ENCODE results near the gene C2CD2. TPM values are rescaled to one million over a fixed set of nuclear protein-coding genes. Genes with fewer than 3 reads are reported as not detected.

Gene C2CD2
- total RNA-seq, 1 experiment from 2014 or later: 12.6 TPM

- intact Hi-C loops (cut with micrococcal nuclease; ENCODE audit: unreplicated experiment): no loop called here
- DNase-seq: no peak
- no peaks in the 10 kb centered on the region for H3K27me3 ChIP-seq (replicated peaks; ENCODE audit: control insufficient read depth, insufficient read depth, low read length)
- no peaks in the 10 kb centered on the region; the same call in 1 of the 2 replicates for H3K4me1 ChIP-seq
- TF ChIP-seq CTCF (IDR thresholded peaks at IDR 0.05; ENCODE audit: insufficient read depth in 1 of 2, low read depth in 1 of 2, low read length in 1 of 2, severe bottlenecking in 1 of 2, unreplicated experiment in 1 of 2): no peak
- H3K36me3 ChIP-seq (ENCODE audit: control insufficient read depth, insufficient read depth, low read length): no peaks in the 10 kb centered on the region; the same call in 1 of the 2 replicates
- no peak overlapping the region for H3K27ac Mint-ChIP-seq (ENCODE audit: unreplicated experiment)
- no peak overlapping the region for H3K4me3 Mint-ChIP-seq (ENCODE audit: unreplicated experiment)
- ChIA-PET POLR2A (no interaction called here), CTCF (interaction anchor here (0.8 kb wide), 1 partner anchor 42 kb away, joined by 3 read pairs; no protein-coding TSS in a partner anchor)
- no peaks in the 10 kb centered on the region for H3K36me3 Mint-ChIP-seq (ENCODE audit: insufficient read depth, unreplicated experiment)
- H3K9me3 ChIP-seq: no peaks in the 10 kb centered on the region
- no TSS peak for BruUV-seq (replicated peaks)
- no peak overlapping the region for H3K4me3 ChIP-seq (ENCODE audit: low read depth, low read length)
- H3K9me3 Mint-ChIP-seq (ENCODE audit: unreplicated experiment): no peaks in the 10 kb centered on the region
- H3K27me3 Mint-ChIP-seq (ENCODE audit: insufficient read depth, unreplicated experiment): no peaks in the 10 kb centered on the region
- no peaks in the 10 kb centered on the region for H3K4me1 Mint-ChIP-seq (ENCODE audit: low read depth, unreplicated experiment)
Observed at GRCh38 chr21:41859297-41859980, 94.4 kb downstream of the C2CD2 start.

GRCh38 chr21:41858466-41859296 is 95.1 kb downstream of the C2CD2 start:
- Histone ChIP-seq H3K4me1 (no peaks in the 10 kb centered on the region; the same call in 1 of the 2 replicates), H3K9me3 (no peaks in the 10 kb centered on the region), H3K36me3 (ENCODE audit: control insufficient read depth, insufficient read depth, low read length) (peaks cover 1% of the 10 kb centered on the region), H3K4me3 (ENCODE audit: low read depth, low read length) (no peak overlapping the region), H3K27me3 (replicated peaks; ENCODE audit: control insufficient read depth, insufficient read depth, low read length) (no peaks in the 10 kb centered on the region)
- Mint-ChIP-seq H3K27ac (ENCODE audit: unreplicated experiment) (no peak overlapping the region), H3K4me3 (ENCODE audit: unreplicated experiment) (no peak overlapping the region), H3K9me3 (ENCODE audit: unreplicated experiment) (no peaks in the 10 kb centered on the region), H3K36me3 (ENCODE audit: insufficient read depth, unreplicated experiment) (no peaks in the 10 kb centered on the region), H3K4me1 (ENCODE audit: low read depth, unreplicated experiment) (no peaks in the 10 kb centered on the region), H3K27me3 (ENCODE audit: insufficient read depth, unreplicated experiment) (no peaks in the 10 kb centered on the region)
- CTCF ChIA-PET: interaction anchor here (0.8 kb wide), 1 partner anchor 41 kb away, joined by 3 read pairs; no protein-coding TSS in a partner anchor
- BruUV-seq (replicated peaks): no TSS peak
- TF ChIP-seq CTCF (IDR thresholded peaks at IDR 0.05; ENCODE audit: insufficient read depth in 1 of 2, low read depth in 1 of 2, low read length in 1 of 2, severe bottlenecking in 1 of 2, unreplicated experiment in 1 of 2): no peak
- intact Hi-C loops (cut with micrococcal nuclease; ENCODE audit: unreplicated experiment): no loop called here
- POLR2A ChIA-PET: no interaction called here
- no peak for DNase-seq

GRCh38 chr21:41857771-41858300 is 96.0 kb downstream of the C2CD2 start:
- BruUV-seq (replicated peaks): no TSS peak
- no peak overlapping the region for H3K27ac Mint-ChIP-seq (ENCODE audit: unreplicated experiment)

More at GRCh38 chr21:41857771-41858300, 96.0 kb downstream of the C2CD2 start:
- H3K4me3 ChIP-seq (ENCODE audit: low read depth, low read length): no peak overlapping the region
- H3K27me3 ChIP-seq (replicated peaks; ENCODE audit: control insufficient read depth, insufficient read depth, low read length): no peaks in the 10 kb centered on the region
- DNase-seq: no peak
- no peaks in the 10 kb centered on the region for H3K9me3 ChIP-seq
- Mint-ChIP-seq H3K4me1 (ENCODE audit: low read depth, unreplicated experiment) (no peaks in the 10 kb centered on the region), H3K36me3 (ENCODE audit: insufficient read depth, unreplicated experiment) (no peaks in the 10 kb centered on the region), H3K9me3 (ENCODE audit: unreplicated experiment) (no peaks in the 10 kb centered on the region), H3K4me3 (ENCODE audit: unreplicated experiment) (no peak overlapping the region), H3K27me3 (ENCODE audit: insufficient read depth, unreplicated experiment) (no peaks in the 10 kb centered on the region)
- peaks cover 1% of the 10 kb centered on the region for H3K36me3 ChIP-seq (ENCODE audit: control insufficient read depth, insufficient read depth, low read length)
- ChIA-PET POLR2A (no interaction called here), CTCF (no interaction called here)
- no peaks in the 10 kb centered on the region; the same call in 1 of the 2 replicates for H3K4me1 ChIP-seq
- TF ChIP-seq CTCF (IDR thresholded peaks at IDR 0.05; ENCODE audit: insufficient read depth in 1 of 2, low read depth in 1 of 2, low read length in 1 of 2, severe bottlenecking in 1 of 2, unreplicated experiment in 1 of 2): no peak
- intact Hi-C loops (cut with micrococcal nuclease; ENCODE audit: unreplicated experiment): no loop called here

All from Caco-2 (cell line).